Measurements from ENCODE around the gene SERTM2. TPM values are rescaled to one million over a fixed set of nuclear protein-coding genes. Genes with fewer than 3 reads are reported as not detected.

The SERTM2 gene
- total and polyA plus RNA-seq, 2 donors (not counting 3 experiments of a cell fraction or from before 2014, with no cell fraction given): not detected

DNA sequence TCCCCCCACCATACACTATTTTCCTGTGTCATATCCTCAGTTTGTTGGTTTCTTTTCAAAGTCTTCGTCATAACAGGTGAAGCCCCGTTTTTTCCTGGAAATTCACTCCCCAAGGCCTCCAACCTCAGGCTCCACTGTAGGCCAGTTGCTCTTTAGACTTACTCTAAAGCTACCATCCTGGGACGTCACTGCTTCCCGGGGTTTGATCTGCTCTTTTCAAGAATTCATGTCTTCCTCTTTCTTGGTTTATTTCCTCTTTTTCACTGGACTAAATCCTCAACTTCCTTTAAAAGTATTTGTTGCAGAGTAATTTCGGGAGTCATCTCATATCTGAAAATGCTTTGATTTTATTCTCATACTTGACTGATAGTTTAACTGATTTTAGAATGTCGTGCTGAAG is 6.5 kb upstream of the SERTM2 start:
- H3K9me3 ChIP-seq (replicated peaks; ENCODE audit: control insufficient read depth, insufficient read depth, low read length): no peaks in the 10 kb centered on the region
- no peaks in the 10 kb centered on the region for H3K9me1 ChIP-seq (replicated peaks; ENCODE audit: control insufficient read depth, extremely low read depth, insufficient read depth, low read length)
- ChIA-PET POLR2A (no interaction called here), CTCF (no interaction called here)
- no peaks in the 10 kb centered on the region for H3K27me3 ChIP-seq (ENCODE audit: control insufficient read depth in 2 of 2, insufficient read depth in 2 of 2, low read length in 2 of 2)
- dilution Hi-C loops (cut with MboI; ENCODE audit: extremely low pct_ligation_motif_present, low sequenced_read_pairs): no loop called here
- intact Hi-C loops (cut with micrococcal nuclease): no loop called here
- H3K79me2 ChIP-seq (ENCODE audit: control insufficient read depth, insufficient read depth, low read length): no peaks in the 10 kb centered on the region
- no peak for FAIRE-seq
- H3K4me1 ChIP-seq (ENCODE audit: control insufficient read depth, extremely low read depth, insufficient read depth, low read length): no peaks in the 10 kb centered on the region
- no peak overlapping the region for H3K9ac ChIP-seq (replicated peaks; ENCODE audit: extremely low read depth, insufficient read depth, low read length)
- no peaks in the 10 kb centered on the region for H4K20me1 ChIP-seq (replicated peaks; ENCODE audit: control insufficient read depth, extremely low read depth, insufficient read depth, low read length)
- no peak for DNase-seq (ENCODE audit: low read depth, low spot score)
- H3K36me3 ChIP-seq (ENCODE audit: control insufficient read depth in 2 of 2, extremely low read depth in 1 of 2, insufficient read depth in 2 of 2, low read length in 2 of 2): no peaks in the 10 kb centered on the region
- no peak overlapping the region for H3K27ac ChIP-seq (ENCODE audit: insufficient read depth, low read depth, low read length)
- H3K4me2 ChIP-seq (ENCODE audit: insufficient read depth, low read length): no peak overlapping the region
- TF ChIP-seq MYC (IDR thresholded peaks at IDR 0.05; ENCODE audit: low read depth, low read length) (no peak), FOS (IDR thresholded peaks at IDR 0.05; ENCODE audit: borderline replicate concordance, insufficient read depth, low read length) (no peak), EZH2 (IDR thresholded peaks at IDR 0.05; ENCODE audit: borderline replicate concordance, low read depth, low read length, severe bottlenecking) (no peak), POLR2AphosphoS5 (IDR thresholded peaks at IDR 0.05; ENCODE audit: insufficient read depth, low read depth, low read length) (no peak), POLR2A (IDR thresholded peaks at IDR 0.05; ENCODE audit: low read depth, low read length) (no peak), GATA2 (IDR thresholded peaks at IDR 0.05; ENCODE audit: insufficient read depth, insufficient read length, low read depth, low read length) (no peak), JUN (IDR thresholded peaks at IDR 0.05; ENCODE audit: borderline replicate concordance, insufficient read depth, insufficient read length, low read depth) (no peak)
- TF ChIP-seq, protein P1, sequence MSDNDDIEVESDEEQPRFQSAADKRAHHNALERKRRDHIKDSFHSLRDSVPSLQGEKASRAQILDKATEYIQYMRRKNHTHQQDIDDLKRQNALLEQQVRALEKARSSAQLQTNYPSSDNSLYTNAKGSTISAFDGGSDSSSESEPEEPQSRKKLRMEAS (IDR thresholded peaks at IDR 0.05; ENCODE audit: insufficient read depth, insufficient read length): no peak
- TF ChIP-seq, protein P2, sequence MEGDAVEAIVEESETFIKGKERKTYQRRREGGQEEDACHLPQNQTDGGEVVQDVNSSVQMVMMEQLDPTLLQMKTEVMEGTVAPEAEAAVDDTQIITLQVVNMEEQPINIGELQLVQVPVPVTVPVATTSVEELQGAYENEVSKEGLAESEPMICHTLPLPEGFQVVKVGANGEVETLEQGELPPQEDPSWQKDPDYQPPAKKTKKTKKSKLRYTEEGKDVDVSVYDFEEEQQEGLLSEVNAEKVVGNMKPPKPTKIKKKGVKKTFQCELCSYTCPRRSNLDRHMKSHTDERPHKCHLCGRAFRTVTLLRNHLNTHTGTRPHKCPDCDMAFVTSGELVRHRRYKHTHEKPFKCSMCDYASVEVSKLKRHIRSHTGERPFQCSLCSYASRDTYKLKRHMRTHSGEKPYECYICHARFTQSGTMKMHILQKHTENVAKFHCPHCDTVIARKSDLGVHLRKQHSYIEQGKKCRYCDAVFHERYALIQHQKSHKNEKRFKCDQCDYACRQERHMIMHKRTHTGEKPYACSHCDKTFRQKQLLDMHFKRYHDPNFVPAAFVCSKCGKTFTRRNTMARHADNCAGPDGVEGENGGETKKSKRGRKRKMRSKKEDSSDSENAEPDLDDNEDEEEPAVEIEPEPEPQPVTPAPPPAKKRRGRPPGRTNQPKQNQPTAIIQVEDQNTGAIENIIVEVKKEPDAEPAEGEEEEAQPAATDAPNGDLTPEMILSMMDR (IDR thresholded peaks at IDR 0.05; ENCODE audit: extremely low read depth in 1 of 2, insufficient read depth in 1 of 2, low read depth in 1 of 2, low read length in 2 of 2): no peak
- H2AFZ ChIP-seq (ENCODE audit: low read depth, low read length): no peak overlapping the region
- no peak overlapping the region for H3K4me3 ChIP-seq (replicated peaks in 1 of 3; ENCODE audit: insufficient read depth in 1 of 3, low read depth in 1 of 3, low read length in 3 of 3)
- BruUV-seq (replicated peaks): no TSS peak
